ENCODE measurements around the gene C3orf18.
A peak's percentile ranks its signal among the peaks of the same experiment; 100 is the strongest.

C3orf18 gene

DNA sequence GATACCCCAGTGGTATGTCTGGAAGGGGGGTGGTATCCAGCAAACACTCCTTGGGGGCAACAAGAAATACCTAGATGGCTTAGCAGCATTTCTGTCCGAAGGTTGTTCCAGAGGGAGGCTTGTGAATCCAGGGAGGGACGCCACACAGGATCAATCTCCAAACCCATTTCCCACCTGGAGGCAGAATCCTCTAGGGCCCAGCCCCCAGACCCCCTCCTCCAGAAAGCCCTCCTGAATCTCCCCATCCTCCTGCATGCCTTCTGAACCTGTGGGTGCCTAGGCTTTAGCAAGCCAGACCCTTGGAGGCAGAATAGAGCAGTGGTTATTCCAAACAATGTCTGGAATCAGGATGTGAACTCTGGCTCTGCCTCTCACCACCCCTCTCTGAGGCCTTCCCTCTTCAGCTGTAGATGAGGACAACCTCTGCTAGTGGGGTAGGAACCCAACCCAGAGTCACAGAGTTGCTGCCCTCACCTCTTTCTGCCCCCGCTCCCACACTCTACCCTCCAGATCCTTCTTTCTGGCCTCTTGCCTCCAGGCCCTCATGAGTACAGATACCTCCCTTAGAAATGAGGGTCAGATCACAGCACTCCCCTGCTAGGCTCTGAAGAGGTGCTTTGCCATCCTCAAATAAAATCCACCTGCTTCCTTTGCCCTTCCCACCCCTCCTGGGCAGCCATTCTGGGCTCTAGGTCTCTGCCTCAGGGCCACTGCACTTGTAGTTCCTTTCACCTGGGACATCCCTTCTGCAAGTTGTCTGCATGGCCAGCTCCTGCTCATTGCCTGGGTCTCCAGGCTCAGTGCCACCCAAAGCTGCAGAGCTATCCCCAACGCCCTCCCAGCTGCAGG is 35.9 kb upstream of the C3orf18 start:
- no peak for DNase-seq

DNA sequence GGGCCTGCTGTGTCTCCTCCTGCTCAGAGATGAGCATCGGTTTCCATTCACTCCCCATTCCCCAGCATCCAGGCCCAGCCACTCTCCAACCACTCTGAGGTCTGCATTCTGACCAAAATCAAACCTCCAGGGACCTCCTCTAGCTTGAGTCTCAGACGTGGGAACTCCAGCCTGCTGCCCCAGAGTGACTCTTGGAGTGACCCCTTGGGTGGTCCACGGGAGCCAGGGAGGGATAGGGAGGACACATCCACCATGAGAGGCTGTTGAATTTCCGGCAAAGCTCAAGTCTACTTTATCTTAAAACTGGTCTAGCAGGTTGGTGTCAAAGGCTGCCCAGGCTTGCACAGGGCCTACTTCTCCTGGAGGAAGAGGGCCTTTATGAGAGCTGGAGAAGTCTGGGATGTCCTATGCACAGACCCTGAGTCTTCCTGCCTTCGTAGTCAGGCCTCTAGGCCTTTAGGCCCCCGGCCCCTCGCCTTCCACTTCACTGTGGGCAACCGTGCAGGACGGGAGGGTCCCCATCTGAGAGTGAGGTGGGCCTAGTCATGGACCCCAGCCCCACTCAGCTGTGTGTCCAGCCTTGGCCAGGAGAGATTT is 35.1 kb upstream of the C3orf18 start:
- no peak for DNase-seq

DNA sequence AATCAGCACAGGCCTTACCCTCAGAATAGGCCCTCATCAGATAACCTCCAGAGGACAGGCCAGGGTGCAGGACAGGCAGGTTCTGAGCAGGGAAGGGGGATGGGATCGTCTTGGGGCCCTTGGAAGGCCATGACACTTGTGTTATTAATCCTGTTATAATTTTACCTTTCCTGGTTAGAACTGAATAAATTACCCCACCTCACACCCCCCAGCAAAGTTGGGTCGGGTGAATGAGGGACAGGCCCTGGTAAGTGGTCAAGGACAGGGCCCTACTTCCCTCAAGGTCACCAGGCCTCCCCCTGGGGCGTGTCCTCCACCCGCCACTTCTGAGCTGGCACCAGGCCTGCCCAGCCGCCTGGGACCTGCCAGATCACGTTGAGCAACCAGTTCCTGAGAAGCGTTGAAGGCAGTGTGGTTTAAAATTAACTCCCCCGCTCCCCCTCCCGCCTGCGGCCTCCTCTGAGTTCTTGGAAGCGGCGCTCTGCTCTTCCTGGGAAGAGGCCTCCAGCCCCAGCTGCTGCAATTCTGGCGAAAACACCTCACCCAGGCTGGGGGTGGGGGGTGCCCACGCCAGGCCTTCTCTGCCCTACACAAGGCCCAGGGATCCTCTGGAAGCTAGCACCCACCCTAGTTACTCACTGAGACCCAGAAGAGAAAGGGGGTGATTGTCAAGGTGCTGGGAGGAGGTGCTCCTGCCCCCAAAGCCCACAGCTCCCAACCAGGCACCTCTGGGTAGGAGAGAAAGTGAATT is 33.5 kb upstream of the C3orf18 start:
- DNase-seq: peak; percentile 19 to 63 (median 56)

DNA sequence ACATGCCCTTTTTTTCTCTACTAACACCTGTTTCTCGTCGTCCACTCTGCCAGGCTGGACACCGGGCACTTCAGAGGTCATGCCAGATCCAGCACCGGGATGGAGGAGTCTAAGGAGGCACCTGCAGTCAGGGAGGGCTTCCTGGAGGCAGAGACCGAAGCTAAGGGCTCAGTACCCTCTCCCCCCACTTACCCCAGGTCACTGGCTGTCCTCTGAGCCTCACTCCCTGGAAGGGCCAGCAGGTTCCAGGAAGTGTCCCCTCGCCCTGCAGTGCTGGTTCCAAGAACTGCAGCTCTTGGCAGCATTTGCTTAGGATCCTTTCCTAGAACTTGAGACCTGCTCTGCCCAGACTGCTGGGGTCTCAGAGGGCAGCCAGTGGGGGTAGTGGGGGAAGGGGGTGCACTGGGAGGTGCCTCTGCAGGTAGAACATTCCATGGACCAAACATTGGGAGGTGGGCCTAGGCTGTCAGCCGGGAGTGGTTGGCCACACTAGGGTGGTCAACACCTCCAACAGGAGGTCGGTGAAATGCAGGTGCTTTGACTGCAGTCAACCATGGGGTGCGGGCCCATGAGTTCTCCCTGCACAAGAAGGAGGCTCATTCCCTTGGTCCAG is 32.7 kb upstream of the C3orf18 start:
- DNase-seq: no peak

DNA sequence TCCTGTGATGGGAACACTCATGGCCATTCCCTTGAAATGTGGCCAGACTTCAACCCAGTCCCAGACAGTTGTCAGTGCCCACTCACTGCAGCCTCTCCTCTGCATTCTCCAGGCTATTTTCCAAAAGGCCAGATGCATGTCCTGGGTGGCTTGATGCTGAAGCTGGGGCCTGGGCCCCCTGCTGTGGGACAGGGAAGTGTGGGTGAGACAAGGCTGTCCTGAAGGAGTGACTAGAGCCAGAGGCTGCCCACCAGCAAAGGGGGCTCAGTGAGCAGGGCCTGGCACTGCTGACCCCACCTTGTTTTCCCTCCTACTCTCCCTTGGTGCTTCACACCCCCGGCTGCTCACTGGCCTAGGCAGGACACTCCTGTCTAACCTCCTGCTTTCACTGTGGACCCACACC is 32.2 kb upstream of the C3orf18 start:
- DNase-seq: no peak

DNA sequence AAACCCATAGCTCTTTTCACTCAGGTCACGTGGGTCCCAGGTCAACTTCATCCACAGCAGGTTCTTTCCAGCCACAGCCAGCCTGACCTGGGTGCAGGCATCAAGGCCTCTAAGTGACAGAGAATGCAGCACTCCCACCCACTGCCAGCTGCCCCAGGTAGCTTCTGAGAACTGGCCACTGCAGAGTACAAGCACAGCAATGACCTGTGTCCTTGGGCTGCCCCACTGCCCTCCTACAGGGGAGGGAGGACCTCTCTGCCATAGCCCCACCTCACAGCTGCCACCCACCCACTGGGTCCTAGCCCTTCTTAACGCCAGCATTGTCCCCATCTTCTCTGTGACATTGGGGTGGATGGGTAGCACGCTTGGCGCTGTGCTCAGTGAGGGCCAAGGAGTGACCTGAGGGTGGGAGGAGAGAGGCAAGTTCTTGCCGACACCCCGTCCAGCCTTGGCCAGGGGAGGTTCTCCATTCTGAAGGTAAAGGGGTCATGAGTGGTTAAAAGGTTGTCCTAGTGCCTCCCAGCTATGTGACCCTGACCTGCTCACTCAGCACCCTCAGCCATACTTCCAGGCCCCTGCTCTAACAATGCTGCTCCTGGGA is 31.7 kb upstream of the C3orf18 start:
- DNase-seq: no peak

DNA sequence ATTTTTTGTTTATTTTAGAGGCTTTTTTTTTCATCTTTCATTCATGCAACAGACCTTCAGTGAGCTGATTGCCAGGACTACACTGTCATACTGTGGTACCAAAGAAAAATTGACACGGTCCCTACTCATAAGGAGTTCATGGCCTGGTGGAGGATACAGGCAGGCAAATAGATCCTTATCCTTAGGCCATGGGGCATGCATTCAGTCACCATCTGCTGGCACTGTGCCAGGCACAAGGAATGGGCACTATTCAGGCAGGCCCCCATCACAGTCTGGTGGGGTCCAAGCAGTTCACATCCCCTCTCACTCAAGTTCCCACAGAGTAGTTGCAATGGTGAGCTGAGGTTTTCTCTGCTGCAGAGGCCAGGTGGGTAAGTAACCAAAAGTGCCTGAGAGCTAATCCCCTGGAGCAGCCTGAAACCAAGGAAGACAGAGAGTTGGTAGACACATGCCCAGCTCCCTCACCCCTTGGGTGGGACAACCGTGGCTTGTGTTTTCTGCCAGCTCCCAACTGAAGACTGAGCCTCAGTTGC is 26.8 kb upstream of the C3orf18 start:
- no peak for DNase-seq

DNA sequence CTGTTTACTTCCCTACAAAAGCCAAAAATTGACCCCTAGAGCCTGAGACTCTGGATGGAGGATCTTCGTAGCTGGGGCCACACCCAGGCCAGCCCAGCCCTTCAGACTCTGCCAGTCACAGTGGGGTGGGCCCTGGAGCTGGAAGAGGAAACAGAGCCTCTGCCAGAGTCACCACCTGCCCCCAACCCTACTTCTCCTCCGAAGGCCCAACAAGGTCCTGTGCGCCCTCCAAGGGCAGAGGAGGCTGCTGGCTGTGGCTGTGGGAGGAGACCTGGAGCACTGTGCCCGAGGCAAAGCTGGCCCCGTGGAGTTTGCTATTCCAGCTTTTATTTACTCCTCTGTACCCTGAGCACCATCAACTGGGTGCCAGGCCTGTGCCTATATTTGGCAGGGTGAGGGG is 25.0 kb upstream of the C3orf18 start:
- no peak for DNase-seq

DNA sequence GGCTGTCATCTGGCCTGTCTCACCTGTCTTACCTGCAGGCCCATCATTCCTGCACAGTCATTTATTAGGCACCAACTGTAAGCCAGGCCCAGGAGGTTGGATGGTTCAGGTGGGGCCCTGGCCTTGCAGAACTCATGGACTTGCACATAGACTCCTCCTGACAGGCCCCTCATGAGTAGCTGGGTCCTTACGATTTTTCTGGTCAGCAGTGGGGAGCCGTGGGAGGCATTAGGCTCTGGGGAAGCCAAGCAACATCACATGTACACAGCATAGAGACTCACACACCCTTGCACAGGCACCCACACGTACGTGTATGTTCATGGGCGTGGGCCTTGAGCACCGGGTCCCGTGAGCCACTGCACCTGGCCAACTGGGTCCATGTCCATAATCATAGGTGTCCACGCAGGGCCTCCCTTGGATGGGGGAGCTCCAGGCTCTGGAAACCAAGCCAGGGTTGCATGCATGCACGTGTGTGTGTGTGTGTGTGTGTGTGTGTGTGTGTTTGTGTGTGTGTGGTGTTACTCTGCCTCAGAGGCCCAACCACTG is 23.7 kb upstream of the C3orf18 start:
- no peak for DNase-seq

DNA sequence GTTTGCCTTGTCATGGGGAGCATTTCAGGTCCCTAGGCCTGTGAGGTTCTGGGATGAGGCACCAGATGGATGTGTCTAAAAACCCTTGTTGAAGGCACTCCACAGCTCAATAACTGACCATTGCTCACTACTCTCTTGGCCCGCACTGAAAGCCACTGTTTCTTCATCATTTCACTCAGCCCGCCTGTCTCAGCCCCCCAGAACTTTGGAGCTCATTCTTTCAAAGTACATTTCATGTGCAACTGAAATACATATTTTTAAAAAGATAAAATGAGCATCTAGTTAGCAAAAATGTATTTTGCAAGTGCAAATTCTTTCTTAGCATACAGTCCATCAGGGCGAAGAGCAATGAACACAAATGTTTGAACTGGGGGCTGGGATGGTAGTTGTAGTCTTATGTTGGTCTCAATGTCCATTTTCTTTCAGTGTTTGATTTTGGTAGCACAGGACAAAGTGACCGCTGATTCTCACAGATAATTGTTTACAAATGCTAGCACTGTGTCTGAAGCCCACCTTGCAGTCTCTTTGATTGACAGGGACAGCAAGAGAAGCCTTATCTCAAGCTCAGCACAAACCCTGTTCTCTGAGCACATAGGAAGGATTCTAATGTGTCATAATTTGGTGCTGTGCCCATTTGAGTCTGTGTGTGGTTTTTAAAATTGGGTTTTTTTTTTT is 21.3 kb upstream of the C3orf18 start:
- DNase-seq: no peak

DNA sequence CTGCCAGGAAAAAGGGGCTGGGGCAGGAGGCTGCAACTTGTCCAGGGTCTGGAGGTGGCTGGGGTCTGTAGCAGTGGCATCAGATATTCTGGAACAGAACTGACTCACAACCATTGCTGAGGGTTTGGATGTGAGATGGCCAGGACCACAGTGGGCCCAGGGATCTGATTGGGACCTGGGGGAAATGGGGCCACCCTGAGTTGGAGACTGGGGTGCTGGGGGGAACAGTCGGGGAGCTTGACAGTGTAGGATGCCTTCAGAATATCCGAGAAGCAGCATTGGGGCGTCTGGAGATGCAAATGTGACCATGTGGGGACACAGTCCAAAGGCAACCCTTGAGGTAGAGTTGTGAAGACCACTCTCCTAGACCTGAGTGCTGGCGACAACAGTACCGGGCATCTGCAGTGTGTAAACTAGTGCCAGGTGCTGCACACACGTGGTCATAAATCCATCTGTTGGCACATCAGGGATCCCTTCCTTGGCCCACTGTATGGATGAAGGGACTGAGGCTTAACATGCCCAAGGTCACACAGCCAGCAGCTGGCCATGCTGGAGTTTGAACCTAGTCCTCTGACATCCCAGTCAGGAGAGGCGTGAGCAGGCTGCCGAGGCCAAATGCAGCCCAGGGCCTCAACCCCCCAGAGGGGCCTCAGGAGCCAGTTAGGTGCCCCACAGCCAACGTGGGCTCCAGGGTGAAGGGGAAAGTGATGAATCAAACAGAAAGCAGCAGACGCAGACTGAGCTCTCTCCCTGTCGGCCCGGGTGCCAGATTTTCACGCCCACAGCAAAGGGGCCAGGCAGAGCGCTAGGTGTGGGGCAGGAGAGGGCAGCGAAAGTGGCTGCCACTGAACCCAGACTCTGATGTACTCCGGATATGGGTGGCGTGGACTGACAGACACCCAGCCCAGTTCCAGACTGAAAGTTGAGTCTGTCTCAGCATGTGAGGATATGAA is 20.5 kb upstream of the C3orf18 start:
- no peak for DNase-seq

DNA sequence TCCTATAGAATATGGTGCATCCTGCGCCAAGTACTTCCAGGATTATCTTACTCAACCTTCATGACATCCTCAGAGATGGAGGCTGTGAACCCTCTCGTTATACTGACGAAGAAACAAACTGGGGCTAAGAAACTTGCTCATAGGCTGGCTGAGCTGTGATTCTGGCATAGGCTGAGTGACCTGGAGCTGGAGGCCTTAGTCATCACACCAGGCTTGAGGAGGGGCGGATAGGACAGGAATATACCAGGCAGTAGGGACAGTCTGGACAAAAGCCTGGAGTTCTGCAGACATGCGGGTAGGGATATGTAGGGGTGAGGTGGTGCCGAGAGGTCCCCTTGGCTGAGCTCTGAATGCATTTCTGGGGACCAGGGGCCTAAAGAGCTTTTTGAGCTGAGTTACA is 19.8 kb upstream of the C3orf18 start:
- no peak for DNase-seq

DNA sequence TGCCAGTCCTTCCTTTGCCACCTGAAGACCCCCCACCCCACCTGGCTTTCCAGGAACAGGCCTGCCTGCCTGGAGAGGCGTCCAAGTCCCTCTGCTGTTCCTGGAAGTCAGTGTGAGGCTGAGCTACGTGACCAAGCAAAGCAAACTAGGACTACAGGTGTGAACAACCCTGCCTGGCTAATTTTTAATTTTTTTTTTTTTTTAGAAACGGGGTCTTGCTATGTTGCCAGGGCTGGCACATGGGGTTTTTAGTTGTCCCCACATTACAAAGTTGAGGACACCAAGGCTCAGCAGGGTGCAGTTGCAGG is 19.2 kb upstream of the C3orf18 start:
- DNase-seq: no peak

DNA sequence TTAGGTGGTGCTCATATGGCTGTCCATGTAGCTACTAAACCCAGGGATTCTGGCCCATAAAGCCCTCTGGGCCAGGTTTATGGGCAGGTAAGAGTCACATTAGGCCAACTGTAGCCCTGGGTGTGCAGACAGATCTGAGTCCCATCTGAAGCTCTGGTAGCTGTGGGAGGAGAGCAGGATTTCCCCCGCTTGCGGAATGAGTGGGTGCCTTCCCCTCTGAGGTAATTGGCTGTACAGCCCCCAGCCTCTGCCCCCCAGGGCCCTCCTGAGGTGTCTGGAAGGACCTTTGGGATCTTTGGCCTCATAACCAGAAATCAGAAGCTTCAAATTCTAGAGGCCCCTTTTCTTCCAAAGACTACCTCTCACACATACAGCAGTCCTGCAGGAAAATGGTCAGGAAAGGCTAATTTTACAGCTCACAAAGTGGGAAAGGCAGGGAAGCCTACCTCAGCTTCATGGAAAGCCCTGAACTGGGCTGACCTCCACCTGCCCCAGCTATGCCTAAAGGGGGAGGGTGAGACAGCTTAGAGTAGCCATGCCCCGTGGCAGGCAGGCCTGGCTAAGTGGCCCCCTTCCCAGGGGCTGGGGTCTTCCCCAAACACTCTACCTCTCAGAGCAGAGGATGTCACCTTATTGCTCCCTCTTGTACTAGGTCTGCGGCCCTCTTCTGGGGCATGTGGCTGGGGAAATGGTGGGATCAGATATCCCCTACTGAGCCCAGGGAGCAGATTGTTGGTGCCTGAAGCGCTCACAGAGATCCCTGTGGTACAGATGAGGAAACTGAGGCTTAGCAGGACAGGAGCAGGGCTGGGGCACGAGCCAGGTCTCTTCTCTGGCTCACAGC is 18.6 kb upstream of the C3orf18 start:
- no peak for DNase-seq

DNA sequence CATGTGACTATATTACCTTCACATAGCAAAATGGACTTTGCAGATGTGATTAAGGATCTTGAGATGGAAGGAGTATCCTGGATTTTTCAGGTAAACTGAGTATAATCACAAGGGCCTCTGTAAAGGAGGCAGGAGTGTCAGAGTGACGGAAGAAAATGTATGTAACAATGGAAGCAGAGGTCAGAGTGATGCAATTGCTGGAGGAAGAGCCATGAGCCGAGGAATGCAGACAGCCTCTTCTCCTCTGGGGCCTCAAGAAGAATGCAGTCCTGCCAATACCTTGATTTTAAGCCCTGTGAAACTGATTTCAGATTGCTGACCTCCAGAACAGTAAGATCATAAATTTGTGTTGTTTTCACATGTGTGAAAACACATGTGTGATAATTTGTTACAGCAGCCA is 16.8 kb upstream of the C3orf18 start:
- no peak for DNase-seq

DNA sequence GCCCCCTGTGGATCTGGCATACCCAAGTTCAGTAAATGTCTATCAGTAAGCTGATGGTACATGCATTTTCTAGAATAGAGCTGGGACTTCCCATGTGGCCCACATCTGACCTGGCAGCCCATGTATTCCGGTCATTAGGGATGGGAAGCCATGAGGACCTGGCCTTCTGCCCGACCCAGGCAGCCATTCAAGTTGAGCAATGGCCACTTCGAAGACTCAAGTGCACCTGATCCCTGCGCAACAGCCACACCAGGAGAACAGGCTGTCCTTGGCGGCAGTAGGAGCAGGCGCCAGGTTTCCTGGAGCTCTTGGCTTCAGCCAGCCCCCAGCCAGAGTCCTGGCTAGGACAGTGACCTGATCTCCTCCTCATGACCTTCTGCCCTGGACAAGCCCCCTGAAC is 16.4 kb upstream of the C3orf18 start:
- DNase-seq: no peak

DNA sequence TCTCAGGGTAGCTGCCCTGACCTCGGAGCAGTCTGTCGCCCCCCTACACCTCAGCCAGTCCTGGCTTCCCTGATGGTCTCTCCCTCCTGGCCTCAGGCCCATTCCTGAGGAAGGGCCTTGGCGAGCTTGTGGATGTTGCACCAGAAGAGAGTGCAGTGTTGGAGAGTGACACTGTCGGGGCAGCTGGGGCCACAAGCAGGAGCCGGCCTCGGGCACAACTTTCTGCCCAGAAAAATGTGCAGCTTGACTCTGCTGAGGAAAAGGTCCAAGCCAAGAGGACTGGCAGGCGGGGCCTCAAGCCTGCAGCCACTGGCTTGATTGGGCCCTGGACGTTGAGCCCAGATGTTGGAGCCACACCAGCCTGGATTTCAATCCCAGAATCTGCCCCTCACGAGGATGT is 14.5 kb upstream of the C3orf18 start:
- no peak for DNase-seq

DNA sequence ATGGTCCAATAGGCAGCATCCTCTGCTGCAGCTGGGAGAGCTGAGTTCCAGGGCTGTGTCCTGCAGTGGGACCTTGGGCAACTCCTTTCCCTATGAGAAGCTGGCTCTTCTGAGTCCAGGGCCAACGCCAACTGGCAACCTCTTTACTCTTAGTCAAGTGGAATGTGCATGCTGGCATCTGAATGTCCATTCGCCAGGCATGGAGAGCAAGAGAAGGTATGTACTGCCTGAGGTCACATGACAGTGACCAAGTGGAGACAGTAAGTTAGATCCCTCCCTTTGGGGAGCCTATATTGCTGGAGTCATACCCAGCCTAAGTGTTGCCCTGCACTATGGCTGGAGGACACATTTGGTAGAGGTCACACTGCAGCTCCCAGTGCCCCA is 13.9 kb upstream of the C3orf18 start:
- DNase-seq: no peak

DNA sequence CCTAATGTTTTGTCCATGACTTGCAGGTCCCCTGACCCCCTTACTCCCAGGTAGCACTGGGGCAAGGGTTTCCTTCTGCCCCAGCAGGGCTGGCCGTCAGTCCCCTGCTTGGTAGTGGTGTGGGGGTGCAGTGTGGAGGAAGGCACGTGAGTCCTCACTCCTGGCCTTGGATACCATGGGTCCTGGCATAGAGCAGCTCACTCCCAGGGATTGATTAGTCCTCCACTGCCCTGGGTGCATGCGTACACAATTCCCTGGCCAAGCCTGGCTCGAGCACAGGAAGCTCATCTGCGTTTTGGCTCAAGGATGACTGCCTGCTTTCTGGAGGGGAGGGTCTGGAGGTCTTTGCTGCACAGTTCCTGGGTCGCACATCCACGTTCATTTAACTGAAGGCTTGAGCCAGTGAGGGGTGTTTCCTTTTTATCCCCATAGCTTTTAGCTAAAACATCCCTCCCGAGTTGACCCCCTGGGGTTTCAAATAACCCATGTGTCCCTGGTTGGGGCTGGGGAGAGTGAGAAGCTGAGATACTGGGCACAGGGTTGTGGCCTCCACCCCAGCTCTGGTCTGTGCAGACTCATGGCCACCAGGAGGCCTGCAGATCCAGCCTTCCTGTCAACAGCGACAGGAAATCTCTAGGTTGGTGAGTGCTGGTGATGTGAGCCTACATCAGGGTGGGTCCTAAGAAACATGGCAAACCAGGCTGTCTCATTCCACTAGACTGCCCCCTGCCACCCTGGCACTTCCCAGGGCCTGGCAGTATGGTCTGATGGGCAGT is 13.3 kb upstream of the C3orf18 start:
- DNase-seq: peak in 1 of 6 experiments; percentile 13

Measured in stimulated activated naive CD4-positive, alpha-beta T cell (primary cell).